Lower lobe of right lung (tissue), 2 donors: ENCODE data around the gene FYN. TPM values are rescaled to one million over a fixed set of nuclear protein-coding genes. Genes with fewer than 3 reads are reported as not detected.

Experiments used
- ATAC-seq, 2 donors: fragments of 200-7000 bp; cut with Tn5 transposase; one replicate each; pipeline ENCODE4 v1.9.1; 2020 to 2022; ENCODE audit warnings: mild to moderate bottlenecking in 2 of 2, moderate library complexity in 2 of 2
- DNase-seq: peaks from one replicate; pipeline ENCODE4 v3.0.0-alpha.2; 2020
- H3K27ac ChIP-seq: fragments of 200-600 bp; one replicate; pipeline ENCODE4 v1.8.0; 2022
- H3K27me3 ChIP-seq: fragments of 200-600 bp; one replicate; pipeline ENCODE4 v1.8.0; 2022; ENCODE audit warnings: low read depth
- H3K36me3 ChIP-seq: fragments of 200-600 bp; one replicate; pipeline ENCODE4 v1.8.0; 2022; ENCODE audit warnings: mild to moderate bottlenecking
- H3K4me1 ChIP-seq: fragments of 200-600 bp; one replicate; pipeline ENCODE4 v1.8.0; 2022
- H3K4me3 ChIP-seq: fragments of 200-600 bp; one replicate; pipeline ENCODE4 v1.8.0; 2022; ENCODE audit warnings: mild to moderate bottlenecking
- H3K9me3 ChIP-seq: fragments of 200-600 bp; one replicate; pipeline ENCODE4 v1.8.0; 2022
- intact Hi-C: fragments of 100-400 bp; cut with DNase I; formaldehyde crosslinking; loops from one replicate; pipeline ENCODE4 v1.11.0; 2022
- total RNA-seq: library from RNA; stranded (reverse); fragmentation: NEBNext Ultra II Directional; extraction: Animal tissue kit (Norgen Biotek cat#: 25700); gene quantifications from one replicate; pipeline ENCODE4 v1.2.1, GENCODE V29; 2021
- TF ChIP-seq, protein P1 (sequence below): fragments of 200-600 bp; IDR thresholded peaks from one replicate; pipeline ENCODE4 v1.8.0; 2022; ENCODE audit warnings: antibody characterized with exemption, mild to moderate bottlenecking
- donor health status: DM: no; HTN: yes; CAD: no; lungs with severe emphysema.

The FYN gene
- total RNA-seq, 1 donor from 2014 or later, result 99.2 TPM

GRCh38 chr6:111857674-111858337 lies 15.4 kb downstream of the FYN start:
- H3K9me3 ChIP-seq, result no peaks in the 10 kb centered on the region
- peaks cover 9% of the 10 kb centered on the region for H3K4me1 ChIP-seq
- no peak for ATAC-seq
- no peak overlapping the region for H3K4me3 ChIP-seq
- TF ChIP-seq, protein P1, sequence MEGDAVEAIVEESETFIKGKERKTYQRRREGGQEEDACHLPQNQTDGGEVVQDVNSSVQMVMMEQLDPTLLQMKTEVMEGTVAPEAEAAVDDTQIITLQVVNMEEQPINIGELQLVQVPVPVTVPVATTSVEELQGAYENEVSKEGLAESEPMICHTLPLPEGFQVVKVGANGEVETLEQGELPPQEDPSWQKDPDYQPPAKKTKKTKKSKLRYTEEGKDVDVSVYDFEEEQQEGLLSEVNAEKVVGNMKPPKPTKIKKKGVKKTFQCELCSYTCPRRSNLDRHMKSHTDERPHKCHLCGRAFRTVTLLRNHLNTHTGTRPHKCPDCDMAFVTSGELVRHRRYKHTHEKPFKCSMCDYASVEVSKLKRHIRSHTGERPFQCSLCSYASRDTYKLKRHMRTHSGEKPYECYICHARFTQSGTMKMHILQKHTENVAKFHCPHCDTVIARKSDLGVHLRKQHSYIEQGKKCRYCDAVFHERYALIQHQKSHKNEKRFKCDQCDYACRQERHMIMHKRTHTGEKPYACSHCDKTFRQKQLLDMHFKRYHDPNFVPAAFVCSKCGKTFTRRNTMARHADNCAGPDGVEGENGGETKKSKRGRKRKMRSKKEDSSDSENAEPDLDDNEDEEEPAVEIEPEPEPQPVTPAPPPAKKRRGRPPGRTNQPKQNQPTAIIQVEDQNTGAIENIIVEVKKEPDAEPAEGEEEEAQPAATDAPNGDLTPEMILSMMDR, result no peak
- H3K27ac ChIP-seq, result no peak overlapping the region
- H3K36me3 ChIP-seq, result no peaks in the 10 kb centered on the region
- no peak for DNase-seq
- intact Hi-C loops, result no loop called here
- H3K27me3 ChIP-seq, result no peaks in the 10 kb centered on the region

- no peak overlapping the region for H3K4me3 ChIP-seq
- TF ChIP-seq, protein P1, result no peak
- no peaks in the 10 kb centered on the region for H3K36me3 ChIP-seq
- DNase-seq (no peak), ATAC-seq (no peak)
- H3K27ac ChIP-seq, result no peak overlapping the region
- H3K9me3 ChIP-seq, result no peaks in the 10 kb centered on the region
- H3K4me1 ChIP-seq, result peaks cover 18% of the 10 kb centered on the region
- intact Hi-C loops, result no loop called here
- H3K27me3 ChIP-seq, result no peaks in the 10 kb centered on the region
Measured at GRCh38 chr6:111855753-111856152, 17.5 kb downstream of the FYN start.

- intact Hi-C loops, result no loop called here
- Histone ChIP-seq H3K4me3 (no peak overlapping the region), H3K27ac (no peak overlapping the region), H3K27me3 (no peaks in the 10 kb centered on the region), H3K4me1 (peaks cover 18% of the 10 kb centered on the region), H3K36me3 (no peaks in the 10 kb centered on the region), H3K9me3 (no peaks in the 10 kb centered on the region)
- TF ChIP-seq, protein P1, result no peak
- ATAC-seq, result no peak
- DNase-seq, result no peak
Measured at GRCh38 chr6:111854683-111855082, 18.6 kb downstream of the FYN start.

- Histone ChIP-seq H3K4me1 (peaks cover 24% of the 10 kb centered on the region), H3K4me3 (no peak overlapping the region), H3K36me3 (no peaks in the 10 kb centered on the region), H3K27me3 (no peaks in the 10 kb centered on the region), H3K27ac (no peak overlapping the region), H3K9me3 (no peaks in the 10 kb centered on the region)
- no peak for DNase-seq
- no peak for ATAC-seq
- intact Hi-C loops, result no loop called here
- TF ChIP-seq, protein P1, result no peak
Measured at GRCh38 chr6:111852725-111853124, 20.5 kb downstream of the FYN start.

DNA sequence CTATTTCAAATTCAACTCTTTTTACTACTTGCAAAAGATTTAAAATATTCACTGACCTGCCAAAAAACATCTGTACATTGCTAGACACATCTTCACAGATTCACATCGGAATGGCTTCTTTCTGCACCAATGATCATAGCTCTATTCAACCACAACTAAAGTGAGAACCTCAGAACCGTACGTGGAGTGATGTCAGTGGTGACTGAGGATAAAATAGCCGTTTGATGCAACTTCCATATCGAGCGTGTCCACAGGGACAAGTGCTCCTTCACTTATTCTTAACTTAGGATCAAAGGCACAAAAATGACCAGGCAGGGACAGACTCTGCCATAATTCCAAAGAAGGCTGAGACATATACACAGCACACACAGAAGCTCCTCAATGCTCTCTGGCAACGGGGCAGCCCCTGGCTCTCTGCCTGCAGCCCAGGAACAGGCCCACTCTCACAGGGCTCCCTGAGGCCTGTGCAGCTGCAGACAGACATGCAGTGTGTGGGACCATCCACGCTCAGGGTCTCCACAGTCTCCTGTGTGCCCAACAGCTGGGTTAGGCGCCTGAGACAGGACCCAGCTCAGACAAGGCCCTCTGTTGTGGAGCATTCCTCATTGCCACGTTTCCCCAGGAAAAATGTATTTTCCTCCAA lies 22.8 kb downstream of the FYN start:
- DNase-seq (no peak), ATAC-seq (peak in 1 of 2 donors; percentile 24)
- H3K4me3 ChIP-seq, result no peak overlapping the region
- intact Hi-C loops, result no loop called here
- TF ChIP-seq, protein P1, result no peak
- H3K27me3 ChIP-seq, result no peaks in the 10 kb centered on the region
- peaks cover 4% of the 10 kb centered on the region for H3K36me3 ChIP-seq
- H3K27ac ChIP-seq, result no peak overlapping the region
- H3K4me1 ChIP-seq, result peaks cover 47% of the 10 kb centered on the region
- no peaks in the 10 kb centered on the region for H3K9me3 ChIP-seq
